Measurements from ENCODE around the gene GPC3. TPM values are rescaled to one million over a fixed set of nuclear protein-coding genes. Genes with fewer than 3 reads are reported as not detected.
"Not testable (repeated sequence)": the region's sequence is repeated elsewhere in the genome, so short reads cannot be mapped to it uniquely, and the experiment has no call there.

GPC3 gene
- total RNA-seq, 3 donors from 2014 or later, result 0.46 to 0.82 (median 0.54) TPM

- Mint-ChIP-seq H3K4me1 (ENCODE audit: low read depth) (no peaks in the 10 kb centered on the region), H3K9me3 (no peaks in the 10 kb centered on the region), H3K27me3 (ENCODE audit: low read depth) (no peaks in the 10 kb centered on the region), H3K36me3 (ENCODE audit: insufficient read depth) (no peaks in the 10 kb centered on the region), H3K4me3 (no peak overlapping the region)
- no peak for ATAC-seq
- no peak for DNase-seq
Observed at GRCh38 chrX:133529578-133529977, 455.8 kb downstream of the GPC3 start.

GRCh38 chrX:133527825-133528224, 457.6 kb downstream of the GPC3 start:
- ATAC-seq (no peak), DNase-seq (no peak)
- H3K9me3 Mint-ChIP-seq, result no peaks in the 10 kb centered on the region
- H3K4me3 Mint-ChIP-seq, result no peak overlapping the region
- H3K36me3 Mint-ChIP-seq (ENCODE audit: insufficient read depth), result no peaks in the 10 kb centered on the region
- H3K27me3 Mint-ChIP-seq (ENCODE audit: low read depth), result no peaks in the 10 kb centered on the region
- no peaks in the 10 kb centered on the region for H3K4me1 Mint-ChIP-seq (ENCODE audit: low read depth)

- no peaks in the 10 kb centered on the region for H3K27me3 Mint-ChIP-seq (ENCODE audit: low read depth)
- ATAC-seq (no peak), DNase-seq (no peak)
- no peak overlapping the region for H3K4me3 Mint-ChIP-seq
- no peaks in the 10 kb centered on the region for H3K36me3 Mint-ChIP-seq (ENCODE audit: insufficient read depth)
- no peaks in the 10 kb centered on the region for H3K4me1 Mint-ChIP-seq (ENCODE audit: low read depth)
- no peaks in the 10 kb centered on the region for H3K9me3 Mint-ChIP-seq
Observed at GRCh38 chrX:133527415-133527814, 458.0 kb downstream of the GPC3 start.

- H3K36me3 Mint-ChIP-seq (ENCODE audit: insufficient read depth); H3K4me1 Mint-ChIP-seq (ENCODE audit: low read depth); H3K27me3 Mint-ChIP-seq (ENCODE audit: low read depth); DNase-seq; H3K9me3 Mint-ChIP-seq; ATAC-seq; H3K4me3 Mint-ChIP-seq: not testable (repeated sequence)
Observed at GRCh38 chrX:133526773-133527172, 458.6 kb downstream of the GPC3 start.

- Mint-ChIP-seq H3K9me3 (no peaks in the 10 kb centered on the region), H3K4me3 (no peak overlapping the region), H3K4me1 (ENCODE audit: low read depth) (no peaks in the 10 kb centered on the region), H3K27me3 (ENCODE audit: low read depth) (no peaks in the 10 kb centered on the region), H3K36me3 (ENCODE audit: insufficient read depth) (no peaks in the 10 kb centered on the region)
- DNase-seq, result no peak
- ATAC-seq, result no peak
Observed at GRCh38 chrX:133523526-133523925, 461.9 kb downstream of the GPC3 start.

- Mint-ChIP-seq H3K4me1 (ENCODE audit: low read depth) (no peaks in the 10 kb centered on the region), H3K27me3 (ENCODE audit: low read depth) (no peaks in the 10 kb centered on the region), H3K36me3 (ENCODE audit: insufficient read depth) (no peaks in the 10 kb centered on the region), H3K9me3 (no peaks in the 10 kb centered on the region), H3K4me3 (no peak overlapping the region)
- DNase-seq, result no peak
- ATAC-seq, result no peak
Observed at GRCh38 chrX:133523081-133523487, 462.3 kb downstream of the GPC3 start.

- Mint-ChIP-seq H3K4me3 (no peak overlapping the region), H3K36me3 (ENCODE audit: insufficient read depth) (no peaks in the 10 kb centered on the region), H3K9me3 (no peaks in the 10 kb centered on the region), H3K27me3 (ENCODE audit: low read depth) (no peaks in the 10 kb centered on the region), H3K4me1 (ENCODE audit: low read depth) (no peaks in the 10 kb centered on the region)
- DNase-seq (no peak), ATAC-seq (no peak)
Observed at GRCh38 chrX:133516686-133517085, 468.7 kb downstream of the GPC3 start.

- Mint-ChIP-seq H3K27me3 (ENCODE audit: low read depth) (no peaks in the 10 kb centered on the region), H3K4me1 (ENCODE audit: low read depth) (no peaks in the 10 kb centered on the region), H3K4me3 (no peak overlapping the region), H3K9me3 (no peaks in the 10 kb centered on the region), H3K36me3 (ENCODE audit: insufficient read depth) (no peaks in the 10 kb centered on the region)
- no peak for ATAC-seq
- no peak for DNase-seq
Observed at GRCh38 chrX:133514486-133514885, 470.9 kb downstream of the GPC3 start.

GRCh38 chrX:133513123-133513522, 472.3 kb downstream of the GPC3 start:
- no peak for DNase-seq
- no peaks in the 10 kb centered on the region for H3K9me3 Mint-ChIP-seq
- no peaks in the 10 kb centered on the region for H3K27me3 Mint-ChIP-seq (ENCODE audit: low read depth)
- no peak overlapping the region for H3K4me3 Mint-ChIP-seq
- H3K4me1 Mint-ChIP-seq (ENCODE audit: low read depth), result no peaks in the 10 kb centered on the region
- no peaks in the 10 kb centered on the region for H3K36me3 Mint-ChIP-seq (ENCODE audit: insufficient read depth)
- no peak for ATAC-seq

GRCh38 chrX:133511041-133511440, 474.4 kb downstream of the GPC3 start:
- DNase-seq (no peak), ATAC-seq (no peak)
- no peaks in the 10 kb centered on the region for H3K9me3 Mint-ChIP-seq
- H3K36me3 Mint-ChIP-seq (ENCODE audit: insufficient read depth), result no peaks in the 10 kb centered on the region
- H3K27me3 Mint-ChIP-seq (ENCODE audit: low read depth), result no peaks in the 10 kb centered on the region
- no peak overlapping the region for H3K4me3 Mint-ChIP-seq
- H3K4me1 Mint-ChIP-seq (ENCODE audit: low read depth), result no peaks in the 10 kb centered on the region

- Mint-ChIP-seq H3K4me3 (no peak overlapping the region), H3K4me1 (ENCODE audit: low read depth) (no peaks in the 10 kb centered on the region), H3K36me3 (ENCODE audit: insufficient read depth) (no peaks in the 10 kb centered on the region), H3K27me3 (ENCODE audit: low read depth) (no peaks in the 10 kb centered on the region), H3K9me3 (no peaks in the 10 kb centered on the region)
- ATAC-seq (no peak), DNase-seq (no peak)
Observed at GRCh38 chrX:133497356-133497755, 488.0 kb downstream of the GPC3 start.

- no peaks in the 10 kb centered on the region for H3K36me3 Mint-ChIP-seq (ENCODE audit: insufficient read depth)
- H3K4me3 Mint-ChIP-seq, result no peak overlapping the region
Observed at GRCh38 chrX:133495464-133496391, 489.7 kb downstream of the GPC3 start.

GRCh38 chrX:133493366-133493765, 492.0 kb downstream of the GPC3 start:
- no peaks in the 10 kb centered on the region for H3K36me3 Mint-ChIP-seq (ENCODE audit: insufficient read depth)
- H3K9me3 Mint-ChIP-seq, result no peaks in the 10 kb centered on the region
- no peak overlapping the region for H3K4me3 Mint-ChIP-seq
- ATAC-seq (no peak), DNase-seq (no peak)
- H3K27me3 Mint-ChIP-seq (ENCODE audit: low read depth), result no peaks in the 10 kb centered on the region
- H3K4me1 Mint-ChIP-seq (ENCODE audit: low read depth), result no peaks in the 10 kb centered on the region

More at GRCh38 chrX:133495464-133496391, 489.7 kb downstream of the GPC3 start:
- no peak for ATAC-seq
- DNase-seq, result no peak
- Mint-ChIP-seq H3K4me1 (ENCODE audit: low read depth) (no peaks in the 10 kb centered on the region), H3K27me3 (ENCODE audit: low read depth) (no peaks in the 10 kb centered on the region), H3K9me3 (no peaks in the 10 kb centered on the region)

GRCh38 chrX:133490955-133491354, 494.4 kb downstream of the GPC3 start:
- Mint-ChIP-seq H3K4me1 (ENCODE audit: low read depth) (no peaks in the 10 kb centered on the region), H3K4me3 (no peak overlapping the region), H3K27me3 (ENCODE audit: low read depth) (no peaks in the 10 kb centered on the region), H3K9me3 (no peaks in the 10 kb centered on the region), H3K36me3 (ENCODE audit: insufficient read depth) (no peaks in the 10 kb centered on the region)
- no peak for ATAC-seq
- no peak for DNase-seq

Data from activated T-cell treated with anti-CD3 and anti-CD28 coated beads, Interleukin-2, amount 50 U/mL, for 4 hours (primary cell).